HAP-1 (cell line): ENCODE data around the gene PCDHGC3.

Source experiments
- DNase-seq, 2 experiments: peaks; one replicate each; pipeline ENCODE4 v3.0.0-alpha.2; 2016 to 2020; ENCODE audit warnings: low spot score in 2 of 2
- H3K27me3 ChIP-seq: fragments of 250-450 bp; sonication (Bioruptor Pico); 2 replicates; pipeline ENCODE4 v1.5.1; 2020; ENCODE audit warnings: low read depth, mild to moderate bottlenecking, moderate library complexity
- H3K36me3 ChIP-seq: fragments of 250-450 bp; sonication (Bioruptor Pico); replicated peaks from 2 replicates; pipeline ENCODE4 v1.5.1; 2020; ENCODE audit warnings: mild to moderate bottlenecking
- H3K4me1 ChIP-seq: fragments of 250-450 bp; sonication (Bioruptor Pico); 2 replicates; pipeline ENCODE4 v1.5.1; 2020; ENCODE audit warnings: mild to moderate bottlenecking
- H3K4me3 ChIP-seq: fragments of 250-450 bp; sonication (Bioruptor Pico); 2 replicates; pipeline ENCODE4 v1.5.1; 2020; ENCODE audit warnings: mild to moderate bottlenecking, moderate library complexity
- H3K9me3 ChIP-seq: fragments of 250-450 bp; sonication (Bioruptor Pico); 2 replicates; pipeline ENCODE4 v1.5.1; 2020; ENCODE audit warnings: mild to moderate bottlenecking, moderate library complexity
- in situ Hi-C: fragments of 300-500 bp; cut with MboI; formaldehyde crosslinking; loops from 3 replicates; pipeline ENCODE4 v1.14.3; 2020; ENCODE audit warnings: low sequenced_read_pairs, inconsistent platforms, mixed read lengths

Gene PCDHGC3

DNA sequence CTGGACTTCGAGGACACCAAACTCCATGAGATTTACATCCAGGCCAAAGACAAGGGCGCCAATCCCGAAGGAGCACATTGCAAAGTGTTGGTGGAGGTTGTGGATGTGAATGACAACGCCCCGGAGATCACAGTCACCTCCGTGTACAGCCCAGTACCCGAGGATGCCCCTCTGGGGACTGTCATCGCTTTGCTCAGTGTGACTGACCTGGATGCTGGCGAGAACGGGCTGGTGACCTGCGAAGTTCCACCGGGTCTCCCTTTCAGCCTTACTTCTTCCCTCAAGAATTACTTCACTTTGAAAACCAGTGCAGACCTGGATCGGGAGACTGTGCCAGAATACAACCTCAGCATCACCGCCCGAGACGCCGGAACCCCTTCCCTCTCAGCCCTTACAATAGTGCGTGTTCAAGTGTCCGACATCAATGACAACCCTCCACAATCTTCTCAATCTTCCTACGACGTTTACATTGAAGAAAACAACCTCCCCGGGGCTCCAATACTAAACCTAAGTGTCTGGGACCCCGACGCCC is 1.3 kb downstream of the PCDHGC3 start:
- Histone ChIP-seq H3K36me3 (no peaks in the 10 kb centered on the region), H3K4me1 (peaks cover 9% of the 10 kb centered on the region; the same call in 1 of the 2 replicates), H3K9me3 (no peaks in the 10 kb centered on the region), H3K27me3 (0 out of 2 replicates have a peak, but pooled peaks cover 3% of the 10 kb centered on the region), H3K4me3 (no peak overlapping the region)
- in situ Hi-C loops = no loop called here
- DNase-seq = no peak

- Histone ChIP-seq H3K27me3 (0 out of 2 replicates have a peak, but pooled peaks cover 3% of the 10 kb centered on the region), H3K36me3 (no peaks in the 10 kb centered on the region), H3K4me1 (peaks cover 9% of the 10 kb centered on the region; the same call in 1 of the 2 replicates), H3K9me3 (no peaks in the 10 kb centered on the region), H3K4me3 (no peak overlapping the region)
- DNase-seq = no peak
- in situ Hi-C loops = no loop called here
Observed at GRCh38 chr5:141477815-141478214, 2.0 kb downstream of the PCDHGC3 start.

- H3K27me3 ChIP-seq = 0 out of 2 replicates have a peak, but pooled peaks cover 3% of the 10 kb centered on the region
- H3K4me1 ChIP-seq = peaks cover 9% of the 10 kb centered on the region; the same call in 1 of the 2 replicates
- in situ Hi-C loops = no loop called here
- H3K9me3 ChIP-seq = no peaks in the 10 kb centered on the region
- no peak for DNase-seq
- H3K36me3 ChIP-seq = no peaks in the 10 kb centered on the region
- H3K4me3 ChIP-seq = no peak overlapping the region
Observed at GRCh38 chr5:141478321-141478945, 2.7 kb downstream of the PCDHGC3 start.

GRCh38 chr5:141479776-141480175 is 4.0 kb downstream of the PCDHGC3 start:
- H3K36me3 ChIP-seq = no peaks in the 10 kb centered on the region
- in situ Hi-C loops = no loop called here
- no peak overlapping the region for H3K4me3 ChIP-seq
- no peaks in the 10 kb centered on the region for H3K9me3 ChIP-seq
- no peak for DNase-seq
- 0 out of 2 replicates have a peak, but pooled peaks cover 3% of the 10 kb centered on the region for H3K27me3 ChIP-seq
- H3K4me1 ChIP-seq = peaks cover 9% of the 10 kb centered on the region

DNA sequence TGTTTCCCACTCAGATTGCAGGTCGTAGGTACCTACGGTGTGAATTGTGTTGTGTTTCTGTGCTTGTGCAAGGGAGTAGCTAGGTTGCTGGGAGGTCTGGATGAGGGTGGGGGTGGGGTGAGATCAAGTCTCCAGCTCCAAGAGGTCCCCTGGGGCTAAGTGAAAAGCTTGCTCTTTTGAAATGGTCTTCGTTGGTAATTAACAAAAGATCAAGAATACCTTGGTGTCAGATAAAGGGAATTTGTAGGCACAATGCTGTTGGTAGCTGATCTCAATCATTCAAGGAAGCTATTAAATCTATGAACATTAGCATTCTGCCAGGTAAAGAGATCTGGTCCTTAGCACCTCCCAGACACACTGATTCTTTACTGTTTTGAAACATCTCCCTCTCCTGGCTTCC is 8.1 kb downstream of the PCDHGC3 start:
- Histone ChIP-seq H3K27me3 (no peaks in the 10 kb centered on the region), H3K4me1 (no peaks in the 10 kb centered on the region; the same call in 1 of the 2 replicates), H3K36me3 (no peaks in the 10 kb centered on the region), H3K4me3 (no peak overlapping the region), H3K9me3 (no peaks in the 10 kb centered on the region)
- DNase-seq = no peak
- in situ Hi-C loops = no loop called here

DNA sequence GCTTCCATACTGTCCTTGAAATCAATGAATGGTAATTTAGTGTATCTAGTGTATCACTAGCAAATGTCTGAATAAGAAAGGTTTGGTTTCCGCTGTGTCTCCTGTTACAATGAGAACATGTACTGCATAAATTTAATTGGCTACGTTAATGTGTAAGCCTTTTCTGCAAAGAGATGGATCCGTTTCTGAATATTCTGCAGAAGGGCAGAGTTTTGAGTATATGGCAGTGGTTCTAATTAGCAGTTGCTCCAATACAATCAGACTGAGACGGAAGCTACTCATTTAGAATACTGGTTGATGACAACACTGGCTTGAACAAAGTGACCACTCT is 8.5 kb downstream of the PCDHGC3 start:
- no peaks in the 10 kb centered on the region; the same call in 1 of the 2 replicates for H3K4me1 ChIP-seq
- no peaks in the 10 kb centered on the region for H3K27me3 ChIP-seq
- H3K4me3 ChIP-seq = no peak overlapping the region
- no peaks in the 10 kb centered on the region for H3K9me3 ChIP-seq
- in situ Hi-C loops = no loop called here
- H3K36me3 ChIP-seq = no peaks in the 10 kb centered on the region
- no peak for DNase-seq

- no peaks in the 10 kb centered on the region for H3K36me3 ChIP-seq
- DNase-seq = no peak
- no peaks in the 10 kb centered on the region; the same call in 1 of the 2 replicates for H3K4me1 ChIP-seq
- in situ Hi-C loops = no loop called here
- no peaks in the 10 kb centered on the region for H3K27me3 ChIP-seq
- no peaks in the 10 kb centered on the region for H3K9me3 ChIP-seq
- H3K4me3 ChIP-seq = no peak within 1 kb of the TSS
Observed at GRCh38 chr5:141484641-141485311, 9.0 kb downstream of the PCDHGC3 start, which contains the start of gene PCDHGC4. Gene PCDHGC4 (plus strand): TSS chr5:141485030. CDS start chr5:141485174, 144 bp downstream.

DNA sequence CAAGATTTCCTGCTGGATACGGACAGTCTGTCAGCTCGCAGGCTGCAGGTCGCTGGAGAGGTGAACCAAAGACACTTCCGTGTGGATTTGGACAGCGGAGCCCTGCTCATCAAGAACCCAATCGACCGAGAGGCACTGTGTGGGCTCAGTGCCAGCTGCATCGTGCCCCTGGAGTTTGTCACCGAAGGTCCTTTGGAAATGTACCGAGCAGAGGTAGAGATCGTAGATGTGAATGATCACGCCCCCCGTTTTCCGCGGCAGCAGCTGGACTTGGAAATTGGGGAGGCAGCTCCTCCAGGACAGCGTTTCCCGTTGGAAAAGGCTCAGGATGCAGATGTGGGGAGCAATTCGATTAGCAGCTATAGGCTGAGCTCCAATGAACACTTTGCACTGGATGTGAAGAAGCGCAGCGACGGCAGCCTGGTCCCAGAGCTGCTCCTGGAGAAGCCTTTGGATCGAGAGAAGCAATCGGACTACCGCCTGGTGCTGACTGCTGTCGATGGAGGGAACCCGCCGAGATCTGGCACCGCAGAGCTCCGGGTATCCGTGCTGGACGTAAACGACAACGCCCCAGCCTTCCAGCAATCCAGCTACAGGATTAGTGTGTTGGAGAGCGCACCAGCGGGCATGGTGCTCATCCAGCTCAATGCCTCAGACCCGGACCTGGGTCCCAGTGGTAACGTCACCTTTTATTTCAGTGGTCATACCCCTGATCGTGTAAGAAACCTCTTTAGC is 9.7 kb downstream of the PCDHGC3 start:
- Histone ChIP-seq H3K4me3 (no peak overlapping the region), H3K36me3 (no peaks in the 10 kb centered on the region), H3K9me3 (no peaks in the 10 kb centered on the region), H3K4me1 (no peaks in the 10 kb centered on the region; the same call in 1 of the 2 replicates), H3K27me3 (no peaks in the 10 kb centered on the region)
- no peak for DNase-seq
- in situ Hi-C loops = no loop called here

- DNase-seq = no peak
- in situ Hi-C loops = no loop called here
- no peaks in the 10 kb centered on the region; the same call in 1 of the 2 replicates for H3K4me1 ChIP-seq
- H3K9me3 ChIP-seq = no peaks in the 10 kb centered on the region
- no peaks in the 10 kb centered on the region for H3K36me3 ChIP-seq
- H3K27me3 ChIP-seq = no peaks in the 10 kb centered on the region
- H3K4me3 ChIP-seq = no peak overlapping the region
Observed at GRCh38 chr5:141486091-141486490, 10.3 kb downstream of the PCDHGC3 start.

DNA sequence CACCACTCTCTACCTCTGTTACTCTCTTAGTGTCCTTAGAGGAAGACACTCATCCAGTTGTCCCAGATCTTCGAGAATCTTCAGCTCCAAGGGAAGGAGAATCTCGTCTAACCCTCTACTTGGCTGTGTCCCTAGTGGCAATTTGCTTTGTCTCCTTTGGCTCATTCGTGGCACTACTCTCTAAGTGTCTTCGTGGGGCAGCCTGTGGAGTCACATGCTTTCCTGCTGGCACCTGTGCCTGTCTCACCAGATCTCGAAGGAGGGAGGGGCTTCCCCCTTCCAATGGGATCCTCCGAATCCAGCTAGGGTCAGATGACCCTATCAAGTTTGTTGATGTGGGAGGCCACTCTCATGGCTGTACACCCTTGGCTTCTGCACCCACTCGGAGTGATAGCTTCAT is 11.4 kb downstream of the PCDHGC3 start:
- no peaks in the 10 kb centered on the region; the same call in 1 of the 2 replicates for H3K4me1 ChIP-seq
- in situ Hi-C loops = no loop called here
- H3K27me3 ChIP-seq = no peaks in the 10 kb centered on the region
- no peaks in the 10 kb centered on the region for H3K9me3 ChIP-seq
- H3K36me3 ChIP-seq = no peaks in the 10 kb centered on the region
- no peak overlapping the region for H3K4me3 ChIP-seq
- no peak for DNase-seq

GRCh38 chr5:141488591-141489561 is 13.1 kb downstream of the PCDHGC3 start, which contains the start of gene PCDHGC5:
Gene PCDHGC5 (plus strand): TSS chr5:141489081. CDS start chr5:141489241, 160 bp downstream.
- Histone ChIP-seq H3K4me3 (no peak within 1 kb of the TSS), H3K27me3 (no peaks in the 10 kb centered on the region), H3K4me1 (no peaks in the 10 kb centered on the region; the same call in 1 of the 2 replicates), H3K9me3 (no peaks in the 10 kb centered on the region), H3K36me3 (no peaks in the 10 kb centered on the region)
- DNase-seq = no peak
- in situ Hi-C loops = no loop called here

DNA sequence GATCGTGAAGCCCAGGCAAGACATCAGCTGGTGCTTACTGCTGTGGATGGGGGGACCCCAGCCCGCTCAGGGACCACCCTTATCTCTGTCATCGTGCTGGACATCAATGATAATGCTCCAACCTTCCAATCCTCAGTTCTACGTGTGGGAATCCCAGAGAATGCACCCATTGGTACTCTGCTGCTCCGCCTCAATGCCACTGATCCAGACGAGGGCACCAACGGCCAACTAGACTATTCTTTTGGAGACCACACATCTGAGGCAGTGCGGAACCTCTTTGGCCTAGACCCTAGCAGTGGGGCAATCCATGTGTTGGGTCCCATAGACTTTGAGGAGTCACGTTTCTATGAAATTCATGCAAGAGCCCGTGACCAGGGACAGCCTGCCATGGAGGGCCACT is 14.1 kb downstream of the PCDHGC3 start:
- H3K27me3 ChIP-seq = no peaks in the 10 kb centered on the region

GRCh38 chr5:141490271-141490670 is 14.5 kb downstream of the PCDHGC3 start:
- Histone ChIP-seq H3K27me3 (no peaks in the 10 kb centered on the region), H3K4me3 (no peak overlapping the region), H3K9me3 (no peaks in the 10 kb centered on the region), H3K4me1 (no peaks in the 10 kb centered on the region), H3K36me3 (no peaks in the 10 kb centered on the region)
- in situ Hi-C loops = no loop called here
- DNase-seq = no peak

More for the DNA sequence above, 14.1 kb downstream of the PCDHGC3 start:
- in situ Hi-C loops = no loop called here
- Histone ChIP-seq H3K36me3 (no peaks in the 10 kb centered on the region), H3K9me3 (no peaks in the 10 kb centered on the region), H3K4me1 (no peaks in the 10 kb centered on the region), H3K4me3 (no peak overlapping the region)
- DNase-seq = no peak
